ENCODE data around the gene CADM2.
"Not testable (repeated sequence)": the region's sequence is repeated elsewhere in the genome, so short reads cannot be mapped to it uniquely, and the experiment has no call there.

CADM2 gene

GRCh38 chr3:85077018-85077417 is 118.2 kb downstream of the CADM2 start:
- DNase-seq (ENCODE audit: low read depth, low spot score): no peak

- DNase-seq (ENCODE audit: low read depth, low spot score): no peak
These were observed 122.6 kb downstream of the CADM2 start for GRCh38 chr3:85081191-85081906.

DNA sequence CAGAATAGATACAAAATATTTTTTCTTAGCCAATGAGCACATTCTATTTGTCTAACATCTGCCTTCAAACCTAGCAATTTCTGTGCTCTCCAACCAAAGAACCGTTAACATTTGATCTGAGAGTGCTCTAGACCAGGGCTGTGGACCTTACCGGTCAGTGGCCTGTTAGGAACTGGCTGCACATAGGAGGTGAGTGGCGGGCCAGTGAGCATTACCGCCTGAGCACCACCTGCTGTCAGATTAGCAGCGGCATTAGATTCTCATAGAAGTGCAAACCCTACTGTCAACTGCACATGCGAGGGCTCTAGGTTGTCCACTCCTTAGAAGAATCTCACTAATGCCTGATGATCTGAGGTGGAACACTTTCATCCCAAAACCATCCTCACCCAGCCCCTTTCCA is 131.7 kb downstream of the CADM2 start:
- DNase-seq (ENCODE audit: low read depth, low spot score): no peak

- no peak for DNase-seq (ENCODE audit: low read depth, low spot score)
These were observed 141.5 kb downstream of the CADM2 start for GRCh38 chr3:85100316-85100715.

GRCh38 chr3:85102781-85103180 is 144.0 kb downstream of the CADM2 start:
- DNase-seq (ENCODE audit: low read depth, low spot score): no peak

DNA sequence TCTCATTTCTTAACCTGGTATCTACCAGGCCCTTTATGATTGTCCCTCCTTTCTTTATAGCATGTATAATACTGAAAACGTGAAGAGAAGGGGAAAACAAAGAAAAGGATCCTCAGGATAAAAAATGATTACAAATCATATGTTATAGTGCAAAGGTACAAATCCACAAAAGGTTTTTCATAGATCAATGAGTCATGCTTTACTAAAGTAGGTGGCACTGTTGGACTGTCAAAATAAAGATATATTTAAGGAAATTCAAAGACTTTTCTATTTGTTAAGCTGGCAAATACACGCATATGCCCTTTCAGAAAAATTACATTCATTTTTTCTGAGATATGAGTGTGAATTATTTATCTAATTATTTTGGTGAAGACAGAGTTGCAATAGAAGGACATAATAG is 151.6 kb downstream of the CADM2 start:
- no peak for DNase-seq (ENCODE audit: low read depth, low spot score)

DNA sequence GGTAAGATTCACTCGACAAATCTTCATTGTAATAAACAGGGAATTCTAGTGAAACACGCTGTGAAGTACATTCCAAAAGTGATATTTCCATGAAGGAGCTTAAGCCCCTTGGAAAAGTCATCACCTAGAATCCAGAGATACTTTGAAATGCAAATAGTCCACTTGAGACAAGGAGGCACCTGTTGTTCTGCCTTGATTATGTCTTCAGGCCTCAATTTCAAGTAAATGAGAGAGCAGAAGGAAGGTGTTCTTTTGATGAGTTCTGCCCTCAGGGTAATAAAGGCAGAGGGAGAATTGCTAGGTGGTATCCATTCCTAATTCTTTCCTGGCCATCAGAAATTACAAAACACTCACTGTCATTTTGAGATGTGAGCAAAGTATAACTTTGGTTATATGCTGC is 162.1 kb downstream of the CADM2 start:
- DNase-seq (ENCODE audit: low read depth, low spot score): no peak

GRCh38 chr3:85132864-85133263 is 174.1 kb downstream of the CADM2 start:
- not testable (repeated sequence) for DNase-seq (ENCODE audit: low read depth, low spot score)

DNA sequence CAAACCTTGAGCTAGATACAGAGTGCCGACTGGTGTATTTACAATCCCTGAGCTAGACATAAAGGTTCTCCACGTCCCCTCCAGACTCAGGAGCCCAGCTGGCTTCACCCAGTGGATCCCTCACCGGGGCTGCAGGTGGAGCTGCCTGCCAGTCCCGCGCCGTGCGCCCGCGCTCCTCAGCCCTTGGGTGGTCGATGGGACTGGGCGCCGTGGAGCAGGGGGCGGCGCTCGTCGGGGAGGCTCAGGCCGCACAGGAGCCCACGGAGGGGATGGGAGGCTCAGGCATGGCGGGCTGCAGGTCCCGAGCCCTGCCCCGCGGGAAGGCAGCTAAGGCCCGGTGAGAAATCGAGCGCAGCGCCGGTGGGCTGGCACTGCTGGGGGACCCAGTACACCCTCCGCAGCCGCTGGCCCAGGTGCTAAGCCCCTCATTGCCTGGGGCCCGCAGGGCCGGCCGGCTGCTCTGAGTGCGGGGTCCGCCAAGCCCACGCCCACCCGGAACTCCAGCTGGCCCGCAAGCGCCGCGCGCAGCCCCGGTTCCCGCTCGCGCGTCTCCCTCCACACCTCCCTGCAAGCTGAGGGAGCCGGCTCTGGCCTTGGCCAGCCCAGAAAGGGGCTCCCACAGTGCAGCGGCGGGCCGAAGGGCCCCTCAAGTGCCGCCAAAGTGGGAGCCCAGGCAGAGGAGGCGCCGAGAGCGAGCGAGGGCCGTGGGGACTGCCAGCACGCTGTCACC is 175.1 kb downstream of the CADM2 start:
- not testable (repeated sequence) for DNase-seq (ENCODE audit: low read depth, low spot score)

GRCh38 chr3:85142626-85143025 is 183.8 kb downstream of the CADM2 start:
- DNase-seq (ENCODE audit: low read depth, low spot score): no peak

GRCh38 chr3:85148036-85148435 is 189.2 kb downstream of the CADM2 start:
- DNase-seq (ENCODE audit: low read depth, low spot score): no peak

DNA sequence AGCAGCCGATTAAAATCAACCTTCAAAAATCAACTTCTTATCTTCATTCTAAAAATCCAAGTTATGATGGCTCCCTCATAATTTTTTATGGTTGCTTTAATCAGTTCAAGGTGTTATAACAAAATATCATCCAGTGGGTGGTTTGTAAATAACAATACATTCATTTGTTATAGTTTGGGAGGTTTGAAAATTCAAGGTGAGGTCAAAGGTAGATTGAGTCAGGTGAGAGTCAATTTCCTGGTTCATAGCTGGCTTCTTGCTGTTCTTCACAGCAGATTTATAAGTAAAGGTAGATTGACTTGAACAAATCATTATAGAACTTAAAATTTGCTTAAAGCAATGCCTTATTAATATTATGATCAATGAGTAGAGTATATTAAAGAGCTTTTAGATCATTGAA is 192.8 kb downstream of the CADM2 start:
- DNase-seq (ENCODE audit: low read depth, low spot score): no peak

DNA sequence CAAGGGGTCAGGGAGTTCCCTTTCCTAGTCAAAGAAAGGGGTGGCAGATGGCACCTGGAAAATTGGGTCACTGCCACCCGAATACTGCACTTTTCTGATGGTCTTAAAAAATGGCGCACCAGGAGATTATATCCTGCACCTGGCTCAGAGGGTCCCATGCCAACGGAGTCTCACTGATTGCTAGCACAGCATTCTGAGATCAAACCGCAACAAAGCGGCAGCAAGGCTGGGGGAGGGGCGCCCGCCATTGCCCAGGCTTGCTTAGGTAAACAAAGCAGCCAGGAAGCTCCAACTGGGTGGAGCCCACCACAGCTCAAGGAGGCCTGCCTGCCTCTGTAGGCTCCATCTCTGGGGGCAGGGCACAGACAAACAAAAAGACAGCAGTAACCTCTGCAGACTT is 194.5 kb downstream of the CADM2 start:
- not testable (repeated sequence) for DNase-seq (ENCODE audit: low read depth, low spot score)

GRCh38 chr3:85159376-85159775 is 200.6 kb downstream of the CADM2 start:
- DNase-seq (ENCODE audit: low read depth, low spot score): no peak

GRCh38 chr3:85161544-85161943 is 202.8 kb downstream of the CADM2 start:
- DNase-seq (ENCODE audit: low read depth, low spot score): no peak

DNA sequence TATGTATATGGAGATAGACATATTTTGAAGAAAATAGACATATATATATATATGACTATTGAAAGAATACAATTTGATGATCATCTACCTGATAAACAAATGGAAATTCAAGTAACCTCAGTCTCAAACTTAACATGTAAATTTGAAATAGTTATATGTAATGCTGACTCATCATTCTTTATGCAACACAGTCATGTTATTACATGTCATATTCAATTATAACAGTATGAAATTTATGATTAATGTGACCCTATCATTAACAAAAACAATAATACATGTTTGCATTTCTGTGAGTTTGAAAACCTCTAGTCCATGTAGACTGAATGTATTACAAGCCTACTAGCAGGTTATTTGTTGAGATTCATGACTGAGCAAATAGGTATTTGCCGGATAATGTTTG is 204.1 kb downstream of the CADM2 start:
- DNase-seq (ENCODE audit: low read depth, low spot score): no peak

DNA sequence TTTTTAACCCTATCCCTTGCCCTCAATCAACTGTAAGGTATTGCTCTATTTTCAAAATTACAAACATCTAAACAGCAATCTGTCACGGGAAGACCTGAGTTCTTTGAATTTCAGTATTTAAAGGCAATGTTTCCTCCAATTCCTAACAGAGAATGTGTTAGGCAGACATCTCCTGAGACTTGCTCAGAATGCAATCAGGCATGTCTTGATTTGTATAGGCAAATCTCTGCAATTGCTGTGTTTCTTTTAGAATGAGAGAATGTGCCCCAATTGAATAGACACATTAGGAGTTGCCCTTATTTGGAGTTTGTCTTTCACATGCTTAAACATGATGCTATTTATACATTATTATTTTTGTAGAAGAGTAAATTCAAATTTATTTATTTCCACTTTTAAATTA is 205.6 kb downstream of the CADM2 start:
- DNase-seq (ENCODE audit: low read depth, low spot score): no peak

DNA sequence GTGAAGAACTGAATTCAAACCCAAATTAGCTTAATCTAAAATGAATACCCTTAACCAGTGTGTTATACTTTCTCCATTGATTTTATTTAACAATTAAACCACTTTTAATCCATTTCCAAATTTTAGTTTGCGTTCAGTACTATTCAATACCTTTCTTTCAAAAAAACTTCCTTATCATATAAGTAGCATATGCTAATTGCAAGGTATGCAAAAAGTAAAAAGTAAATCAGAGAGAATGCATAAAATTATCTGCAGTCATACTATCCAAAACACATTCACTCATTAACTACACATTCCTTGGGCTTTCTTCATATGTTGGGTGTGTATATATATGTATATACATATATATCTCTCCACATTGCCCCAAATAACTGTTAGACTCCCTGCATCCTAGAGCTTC is 208.8 kb downstream of the CADM2 start:
- DNase-seq (ENCODE audit: low read depth, low spot score): no peak

GRCh38 chr3:85170646-85171045 is 211.9 kb downstream of the CADM2 start:
- no peak for DNase-seq (ENCODE audit: low read depth, low spot score)

DNA sequence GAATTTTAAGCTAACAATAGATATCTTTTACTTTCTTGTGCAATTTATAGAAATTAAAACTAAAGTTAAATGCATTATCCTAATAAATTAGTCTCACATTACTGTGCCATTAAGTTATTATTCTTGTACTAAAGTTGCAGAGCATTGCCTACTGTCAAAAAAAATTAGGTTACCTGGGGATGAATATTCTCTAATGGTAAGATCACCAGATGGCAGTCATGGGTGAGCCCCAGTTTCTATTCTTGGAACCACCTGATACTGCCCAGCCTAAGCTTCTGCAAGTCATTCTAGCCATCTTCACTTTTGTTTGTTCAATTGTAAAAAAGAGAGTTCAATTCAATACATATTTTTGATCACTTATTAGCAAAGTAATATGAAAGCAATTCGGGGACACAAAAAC is 213.2 kb downstream of the CADM2 start:
- DNase-seq (ENCODE audit: low read depth, low spot score): no peak

- DNase-seq (ENCODE audit: low read depth, low spot score): no peak
These were observed 218.0 kb downstream of the CADM2 start for GRCh38 chr3:85176799-85177198.

DNA sequence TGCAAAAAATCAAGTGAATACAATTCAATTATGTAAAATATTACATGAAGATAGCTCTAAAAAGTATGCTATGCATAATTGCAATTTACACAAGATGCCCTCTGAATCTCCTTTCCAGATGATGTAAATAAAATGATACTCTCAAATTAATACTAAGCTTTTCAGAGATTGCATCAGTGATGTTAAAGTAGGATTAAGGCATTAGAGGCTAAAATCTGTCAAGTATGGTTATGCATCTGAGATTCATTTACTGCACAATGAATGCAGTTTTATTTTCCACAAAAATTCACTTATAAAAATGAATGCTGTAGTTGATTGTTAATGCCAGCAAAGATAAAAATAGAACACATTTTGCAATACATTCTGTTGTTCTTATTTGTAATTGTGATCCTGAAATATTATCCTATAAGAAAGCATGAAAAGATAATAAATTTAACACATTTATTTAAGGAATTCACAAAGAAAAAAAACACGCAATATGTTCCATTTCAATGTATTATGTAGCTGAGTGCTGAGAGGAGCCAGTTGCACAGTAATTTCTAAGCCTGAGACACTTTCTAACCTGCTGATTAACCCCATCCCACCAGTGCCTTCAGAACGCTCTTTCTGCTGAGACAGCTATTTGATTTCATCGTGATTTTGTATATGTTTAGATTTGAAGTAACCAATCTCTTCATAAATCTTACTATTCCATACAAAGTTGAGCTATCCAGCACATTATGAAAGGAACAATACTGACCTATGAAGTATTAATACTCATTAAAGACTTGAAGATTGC is 224.4 kb downstream of the CADM2 start:
- DNase-seq (ENCODE audit: low read depth, low spot score): no peak

DNA sequence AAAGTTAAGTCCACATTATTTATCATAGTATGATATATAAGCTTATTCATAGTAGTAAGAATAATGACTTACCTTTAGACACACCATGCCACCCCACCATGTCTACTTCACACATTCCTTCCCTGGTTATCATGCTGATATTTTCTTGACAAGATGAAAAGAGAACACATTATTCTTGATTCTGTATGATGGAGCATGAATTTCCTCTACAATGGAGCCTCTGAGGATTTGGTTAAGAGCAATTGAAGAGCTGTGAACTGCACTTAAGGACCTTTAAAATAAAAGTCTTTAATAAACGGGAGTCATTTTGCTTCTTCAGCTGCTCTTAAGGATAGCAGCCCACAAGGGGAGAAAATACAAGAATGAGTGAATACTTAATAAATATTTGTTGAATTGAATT is 226.7 kb downstream of the CADM2 start:
- DNase-seq (ENCODE audit: low read depth, low spot score): no peak

Data from ELF-1 (cell line).